ENCODE data around the gene TRIM67.
"Not testable (repeated sequence)": the region's sequence is repeated elsewhere in the genome, so short reads cannot be mapped to it uniquely, and the experiment has no call there.

Gene TRIM67

DNA sequence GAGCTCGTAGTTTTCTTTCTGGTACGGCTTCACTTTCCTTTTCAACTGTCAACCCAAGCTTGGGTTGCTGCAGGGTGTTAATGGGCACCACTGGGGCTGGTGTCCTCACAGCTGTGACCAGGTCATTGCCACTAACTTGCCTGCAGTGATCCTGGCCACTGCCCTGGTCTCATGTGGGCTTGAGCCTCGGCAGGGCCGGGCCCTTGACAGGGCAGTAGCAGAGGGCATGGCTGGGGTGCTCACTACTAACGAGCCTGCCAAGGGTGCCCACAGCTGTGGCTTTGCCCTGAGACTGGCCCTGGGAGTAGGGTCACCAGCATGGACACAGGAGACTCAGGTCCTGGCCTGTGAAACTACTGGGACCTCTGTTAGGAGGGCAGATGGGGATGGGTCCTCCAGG is 47.7 kb downstream of the TRIM67 start:
- no peak for DNase-seq

DNA sequence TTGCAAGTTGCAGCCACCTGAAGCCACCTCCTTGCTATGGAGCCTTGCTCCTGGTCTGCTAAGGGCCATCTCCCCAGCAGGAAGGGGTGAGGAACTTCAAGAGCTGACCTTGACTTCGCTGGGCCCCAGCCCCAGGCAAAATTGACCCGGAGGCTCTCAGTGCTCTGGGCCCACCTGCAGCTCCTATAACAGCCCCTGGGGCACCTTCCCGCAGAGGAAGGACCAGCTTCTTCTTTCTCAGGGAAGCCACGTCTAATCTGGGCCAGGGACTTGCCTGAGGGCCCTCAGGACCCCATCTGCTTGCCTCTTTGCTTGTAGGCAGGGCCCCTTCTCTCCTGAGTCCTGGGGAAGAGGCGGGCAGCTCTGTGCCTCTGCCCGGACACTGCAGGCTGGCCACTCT is 48.3 kb downstream of the TRIM67 start:
- DNase-seq: no peak

DNA sequence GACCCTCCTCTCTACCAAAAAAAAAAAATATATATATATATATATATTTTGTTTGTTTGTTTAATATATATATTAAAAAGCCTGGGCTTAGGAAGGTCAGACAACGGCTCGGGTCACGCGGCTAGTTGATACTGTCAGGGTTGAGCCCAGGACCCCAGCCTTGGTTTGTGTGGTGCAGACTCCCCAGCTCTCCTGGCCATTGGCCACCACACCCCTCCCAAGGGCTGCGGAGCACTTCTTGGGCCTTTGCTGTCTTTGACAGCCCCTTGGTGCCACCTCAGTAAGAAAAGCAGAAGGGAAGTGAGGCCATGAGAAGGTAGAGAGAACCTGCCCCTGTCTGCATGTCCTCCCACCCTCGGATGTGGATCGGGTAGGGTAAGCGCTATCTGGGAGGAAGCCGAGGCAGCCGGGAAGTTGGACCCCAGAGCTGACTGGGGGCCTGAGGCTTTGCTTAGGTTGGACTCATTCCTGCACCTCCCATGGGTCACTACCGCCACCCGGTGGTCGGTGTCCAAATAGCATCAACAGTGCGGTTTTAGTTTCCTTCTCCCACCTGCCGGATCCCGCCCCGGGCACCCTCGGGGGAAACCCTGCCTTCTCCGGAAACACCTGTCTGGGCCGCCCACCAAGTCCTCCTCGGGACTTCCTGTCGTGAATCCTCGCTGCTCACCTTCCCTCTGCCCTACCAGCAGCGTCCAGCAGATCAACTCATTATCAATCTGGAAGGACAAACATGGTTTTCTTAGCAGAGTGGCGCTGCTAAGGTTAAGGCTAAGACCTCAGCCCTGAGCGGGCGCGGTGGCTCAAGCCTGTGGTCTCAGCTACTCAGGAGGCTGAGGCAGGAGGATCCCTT is 49.4 kb downstream of the TRIM67 start:
- peak; percentile 32 to 44 for DNase-seq

DNA sequence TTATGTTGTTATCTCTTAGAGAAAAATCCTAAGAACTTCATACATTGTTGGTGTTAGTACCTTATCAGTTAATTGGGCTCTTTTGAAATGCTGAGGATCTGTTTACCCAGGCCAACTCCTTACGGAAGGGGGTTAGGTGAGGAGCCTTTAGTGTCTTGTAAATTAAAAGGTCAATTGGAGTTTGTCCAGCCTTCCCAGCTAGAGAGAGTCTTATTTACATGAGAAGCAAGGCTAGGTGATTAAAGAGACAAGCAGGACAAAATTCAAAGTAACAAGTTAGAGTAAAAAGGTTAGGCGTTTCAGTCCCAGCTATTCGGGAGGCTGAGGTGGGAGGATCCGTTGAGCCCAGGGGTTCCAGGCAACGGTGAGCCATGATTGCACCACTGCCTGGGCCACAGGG is 50.4 kb downstream of the TRIM67 start:
- not testable (repeated sequence) for DNase-seq

DNA sequence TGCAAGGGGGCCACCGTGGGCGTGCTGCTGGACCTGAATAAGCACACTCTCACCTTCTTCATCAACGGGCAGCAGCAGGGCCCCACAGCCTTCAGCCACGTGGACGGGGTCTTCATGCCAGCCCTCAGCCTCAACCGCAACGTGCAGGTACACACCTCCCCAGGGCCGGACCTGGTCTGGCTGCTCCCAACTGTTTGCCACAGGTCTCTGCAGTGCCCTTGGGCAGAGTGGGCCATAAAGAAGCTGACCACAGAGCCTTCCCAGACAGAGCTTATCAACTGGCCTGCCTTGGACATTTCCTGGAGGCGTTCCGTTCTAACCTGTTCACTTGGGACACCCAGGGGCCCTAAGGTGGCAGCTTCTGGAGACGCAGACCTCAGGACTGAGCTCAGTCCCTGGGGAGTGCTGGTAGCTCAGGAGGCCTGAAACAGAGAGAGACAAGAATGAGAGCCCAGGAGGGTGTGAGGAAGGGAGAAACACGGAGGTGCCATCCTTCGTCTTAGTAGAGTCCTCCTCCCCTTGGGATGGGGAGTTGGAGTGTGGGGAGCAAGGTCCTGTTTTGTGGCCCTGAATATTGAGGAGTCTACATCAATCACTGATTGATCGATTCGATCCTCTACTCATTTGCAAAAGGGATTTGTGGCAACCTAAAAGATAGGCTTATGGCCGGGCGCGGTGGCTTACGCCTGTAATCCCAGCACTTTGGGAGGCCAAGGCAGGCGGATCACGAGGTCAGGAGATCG is 52.1 kb downstream of the TRIM67 start:
- DNase-seq: no peak

DNA sequence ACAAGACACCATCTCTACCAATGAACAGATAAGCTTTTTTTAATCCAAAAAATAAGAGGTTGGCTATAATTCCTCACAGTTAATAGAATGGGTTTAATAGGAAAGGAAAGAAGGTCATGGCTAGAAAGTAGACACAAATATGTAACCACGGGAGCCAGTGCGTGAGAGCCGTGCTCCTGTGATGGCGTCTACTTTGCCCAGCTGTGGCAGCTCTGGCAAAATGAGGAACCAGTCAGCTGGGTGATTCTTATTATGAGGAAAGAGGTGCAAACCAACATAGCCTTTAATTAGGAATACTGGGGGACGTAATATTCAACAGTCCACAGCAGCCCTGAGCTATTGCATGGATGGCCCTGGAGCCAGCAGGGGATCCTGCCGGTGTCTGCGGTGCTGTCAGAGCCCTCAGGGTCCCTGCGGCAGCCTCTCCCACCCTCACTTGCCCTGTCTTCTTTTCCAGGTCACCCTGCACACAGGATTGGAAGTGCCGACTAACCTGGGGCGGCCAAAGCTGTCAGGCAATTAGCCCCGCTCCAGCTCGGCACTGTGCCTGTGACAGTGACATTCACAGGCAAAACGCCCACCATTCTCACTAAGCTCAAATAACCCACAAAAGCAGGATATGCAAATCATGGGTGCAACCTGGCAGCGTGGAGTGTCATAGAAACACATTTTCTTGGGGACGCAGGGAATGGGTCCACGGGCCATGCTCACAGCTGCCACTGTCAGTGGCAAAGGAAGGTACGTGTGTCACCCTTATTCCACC is 53.2 kb downstream of the TRIM67 start:
- no peak for DNase-seq

DNA sequence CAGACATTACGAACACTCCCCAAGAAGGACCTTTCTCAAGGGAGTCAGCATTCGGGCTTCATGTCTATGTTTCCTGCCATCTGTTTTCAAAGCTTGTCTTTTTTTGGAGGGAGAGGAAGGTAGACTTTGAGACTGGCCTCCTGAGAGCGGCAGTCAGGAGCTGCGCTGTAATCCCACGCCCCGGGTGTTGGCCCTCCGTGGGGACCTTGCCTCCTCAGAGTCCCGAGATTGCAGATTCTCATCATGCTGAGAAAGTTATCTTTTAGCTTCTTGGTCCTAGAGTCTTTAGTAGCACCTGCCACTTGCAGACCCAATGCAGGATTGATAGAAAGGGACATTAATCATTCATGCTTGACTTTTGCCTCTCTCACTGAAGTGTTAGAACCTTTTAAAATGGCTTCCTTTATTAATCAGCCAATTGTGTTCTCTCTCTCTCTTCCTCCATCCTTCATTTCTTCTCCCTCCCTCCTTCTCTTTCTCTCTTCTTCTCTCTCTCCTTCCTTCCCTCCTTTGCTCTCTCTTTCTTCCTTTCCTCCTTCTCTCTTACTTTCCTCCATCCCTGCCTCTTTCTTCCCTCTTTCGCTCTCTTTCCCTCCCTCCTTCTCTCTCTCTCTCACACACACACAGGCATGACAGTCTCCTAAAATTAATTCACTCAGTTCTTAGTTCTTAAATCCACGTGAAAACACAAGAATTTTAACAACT is 54.0 kb downstream of the TRIM67 start:
- DNase-seq: no peak

DNA sequence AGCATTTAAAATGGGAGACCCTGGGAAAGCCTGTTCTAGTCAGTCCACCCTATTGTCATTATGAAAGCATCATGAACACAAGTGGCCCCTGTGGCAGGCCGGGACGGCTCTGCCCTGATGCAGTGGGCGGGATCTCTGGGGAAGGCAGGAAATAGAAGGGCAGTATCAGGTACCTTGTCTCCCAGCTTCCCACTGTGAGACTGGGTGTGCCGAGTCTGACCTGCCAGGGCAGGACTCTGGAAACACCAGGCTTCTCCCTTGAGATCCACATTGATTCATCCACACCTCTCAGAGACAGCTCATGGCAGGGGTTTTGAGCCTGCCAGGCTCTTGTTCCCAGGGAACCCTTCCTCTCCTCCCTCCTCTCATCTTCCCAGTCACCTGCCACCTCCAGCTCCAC is 54.6 kb downstream of the TRIM67 start:
- DNase-seq: no peak

DNA sequence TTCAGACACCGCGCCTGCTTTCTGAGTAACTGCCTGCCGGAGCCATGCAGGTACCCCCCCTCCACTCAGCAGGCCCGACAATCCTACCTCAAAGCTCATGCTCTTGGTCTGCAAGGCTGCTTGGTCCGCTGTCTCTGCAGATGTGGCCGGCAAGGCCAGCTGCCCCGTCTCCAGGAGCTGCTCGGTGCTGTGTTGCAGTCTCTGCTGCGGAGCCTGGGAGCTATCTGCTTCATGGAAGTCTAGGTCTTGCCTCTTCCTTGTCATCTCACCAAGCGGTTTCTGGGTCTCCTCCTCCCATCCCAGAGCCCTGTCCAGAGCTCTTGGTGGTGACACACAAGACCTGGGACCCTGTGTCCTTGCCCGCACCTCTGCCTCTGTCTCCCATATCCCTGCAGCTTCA is 55.2 kb downstream of the TRIM67 start:
- DNase-seq: no peak

DNA sequence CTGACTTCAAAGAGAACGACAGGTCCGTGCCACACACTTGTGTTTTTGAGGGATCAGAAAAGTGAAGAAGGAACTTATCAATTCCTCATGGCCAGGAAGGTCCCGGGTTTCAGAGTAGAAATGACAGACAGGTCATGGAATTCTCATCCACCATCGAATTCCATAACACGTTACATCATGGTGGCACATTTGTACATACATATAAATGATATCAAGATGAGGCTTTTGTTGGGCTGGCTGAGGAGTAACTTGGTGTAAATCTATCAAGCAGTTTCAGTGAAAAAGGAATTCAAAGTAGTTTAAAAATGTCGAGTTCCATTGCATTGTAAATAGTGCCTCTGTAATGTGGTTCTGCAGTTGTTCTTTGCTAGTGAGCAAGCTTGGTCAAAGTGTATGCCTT is 56.2 kb downstream of the TRIM67 start:
- DNase-seq: no peak

DNA sequence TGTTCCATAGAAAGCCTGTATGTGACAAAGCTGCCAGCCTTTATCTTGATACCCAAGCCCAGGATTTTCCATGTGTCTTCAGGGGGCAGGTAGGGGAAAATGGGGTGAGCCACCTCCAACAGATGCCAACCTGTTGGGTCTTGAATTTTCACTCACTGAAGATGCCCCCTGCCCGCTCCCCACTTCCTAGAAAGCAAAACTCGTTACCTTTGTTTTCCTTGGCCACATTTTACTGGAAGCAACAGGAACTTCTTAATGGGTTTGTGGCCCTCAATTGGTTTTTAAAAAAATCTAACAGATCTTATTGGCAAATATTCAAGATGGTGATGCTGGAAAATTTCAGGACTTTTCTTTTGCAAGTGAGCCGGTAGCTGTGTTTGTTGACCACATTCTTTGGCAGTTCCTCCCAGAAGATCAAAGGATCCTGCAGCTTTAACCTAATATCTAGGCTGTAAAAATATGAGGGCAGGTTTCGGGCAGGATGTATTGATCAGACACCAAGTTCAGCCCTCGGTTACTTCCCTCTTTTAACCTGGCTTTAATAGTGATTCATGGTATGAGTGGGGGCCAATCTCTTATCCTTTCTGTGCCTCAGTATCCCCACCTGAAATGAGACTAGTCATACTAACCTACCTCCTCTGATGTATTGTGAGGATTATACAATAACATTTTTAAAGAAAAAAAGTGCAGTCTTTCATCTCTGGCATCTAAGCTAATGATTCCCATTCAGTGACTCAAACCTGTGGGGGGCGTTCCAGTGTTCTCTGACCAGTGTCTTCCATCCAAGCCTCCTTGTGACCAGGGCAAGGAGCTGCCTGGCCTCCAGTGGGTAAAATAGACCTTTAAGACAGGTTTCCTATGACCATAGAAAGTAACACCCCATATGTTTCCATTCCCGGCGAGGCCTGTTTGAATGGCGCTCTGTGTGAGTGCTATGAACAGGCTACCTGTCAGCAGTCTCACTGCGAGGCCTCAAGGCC is 57.9 kb downstream of the TRIM67 start:
- no peak for DNase-seq

DNA sequence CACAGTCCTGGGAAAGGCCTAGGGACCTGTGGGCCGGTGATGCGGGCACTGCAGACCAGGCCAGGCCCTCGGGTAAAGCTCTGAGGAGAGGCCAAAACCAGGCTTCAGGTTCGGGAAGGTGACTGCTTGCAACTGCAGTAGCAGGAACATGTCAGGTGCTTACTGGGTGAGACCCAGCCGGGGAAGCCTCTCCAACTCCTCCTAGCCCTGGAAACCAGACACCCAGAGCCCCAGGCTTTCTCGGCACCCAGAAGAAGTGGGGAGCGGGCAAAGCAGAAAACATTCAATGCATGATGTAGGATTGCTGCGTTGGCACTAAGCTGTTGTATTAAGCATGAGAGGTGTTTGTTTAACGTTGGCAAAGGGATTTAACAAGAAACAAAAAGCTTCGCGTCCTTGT is 58.9 kb downstream of the TRIM67 start:
- DNase-seq: no peak

DNA sequence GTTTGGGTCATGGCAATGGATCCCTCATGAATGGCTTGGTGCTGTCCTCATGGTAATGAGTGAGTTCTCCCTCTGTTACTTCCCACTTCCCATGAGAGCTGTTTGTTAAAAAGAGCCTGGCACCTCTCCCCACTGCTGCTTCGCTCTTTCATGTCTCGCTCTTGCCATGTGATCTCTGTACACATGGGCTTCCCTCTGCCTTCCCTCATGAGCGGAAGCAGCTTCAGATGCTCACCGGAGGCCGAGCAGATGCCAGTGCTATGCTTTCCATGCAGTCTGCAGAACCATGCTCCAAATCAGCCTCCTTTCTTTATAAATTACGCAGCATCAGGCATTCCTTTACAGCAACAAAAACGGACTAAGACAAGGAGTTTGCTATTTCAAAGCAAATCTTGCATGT is 64.3 kb downstream of the TRIM67 start:
- no peak for DNase-seq

DNA sequence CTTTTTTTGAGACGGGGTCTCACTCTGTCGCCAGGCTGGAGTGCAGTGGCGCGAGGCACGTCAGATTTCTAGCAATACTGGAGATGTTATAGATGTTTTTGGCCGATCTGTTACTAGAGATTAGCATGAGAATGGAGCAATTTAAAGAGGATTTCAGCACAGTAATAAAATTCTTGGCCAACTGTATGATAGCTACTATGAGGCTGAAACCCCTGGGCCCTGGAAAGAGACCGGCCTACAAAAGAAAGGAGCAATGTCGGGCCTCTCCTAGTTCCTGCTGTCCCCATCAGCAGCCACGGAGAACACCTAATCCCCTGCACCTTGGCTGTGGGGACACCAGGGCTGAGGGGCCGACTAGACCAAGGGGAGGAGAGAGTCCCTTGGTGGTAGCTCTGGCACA is 69.7 kb downstream of the TRIM67 start:
- DNase-seq: no peak

DNA sequence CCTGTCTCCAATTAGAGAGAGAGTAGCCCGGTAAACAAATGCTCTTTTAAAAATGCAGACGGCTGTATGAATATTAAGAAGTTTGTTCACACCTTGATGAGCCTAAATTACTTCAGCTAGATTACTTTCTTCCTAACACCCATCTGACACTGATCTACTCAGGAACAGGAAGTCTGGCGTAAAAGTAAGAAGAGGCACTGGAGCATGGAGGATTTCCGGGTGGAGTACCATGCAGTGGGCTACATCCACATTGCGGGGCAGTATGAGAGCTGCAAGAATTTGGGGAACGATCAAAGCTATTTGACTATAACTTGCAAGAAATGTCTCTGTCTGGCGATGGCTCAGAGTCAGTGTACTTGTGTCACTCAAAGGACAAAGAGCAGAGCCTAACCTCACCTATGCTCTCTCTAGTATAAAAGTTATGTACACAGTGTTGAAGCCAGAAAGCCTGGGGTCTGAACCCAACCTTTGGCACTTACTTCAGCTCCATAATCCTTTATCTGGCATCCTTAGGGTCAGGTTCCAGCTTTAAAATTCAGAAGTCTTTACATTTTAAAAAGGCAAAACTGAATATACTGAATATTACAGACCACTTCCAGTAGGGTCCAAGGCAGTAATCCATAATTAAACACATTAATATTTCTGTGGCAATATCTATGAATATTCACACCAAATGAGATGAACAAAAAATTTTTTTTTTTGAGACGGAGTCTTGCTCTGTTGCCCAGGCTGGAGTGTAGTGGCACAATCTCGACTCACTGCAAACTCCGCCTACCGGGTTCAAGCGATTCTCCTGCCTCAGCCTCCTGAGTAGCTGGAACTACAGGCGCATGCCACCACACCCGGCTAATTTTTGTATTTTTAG is 71.2 kb downstream of the TRIM67 start:
- no peak for DNase-seq

DNA sequence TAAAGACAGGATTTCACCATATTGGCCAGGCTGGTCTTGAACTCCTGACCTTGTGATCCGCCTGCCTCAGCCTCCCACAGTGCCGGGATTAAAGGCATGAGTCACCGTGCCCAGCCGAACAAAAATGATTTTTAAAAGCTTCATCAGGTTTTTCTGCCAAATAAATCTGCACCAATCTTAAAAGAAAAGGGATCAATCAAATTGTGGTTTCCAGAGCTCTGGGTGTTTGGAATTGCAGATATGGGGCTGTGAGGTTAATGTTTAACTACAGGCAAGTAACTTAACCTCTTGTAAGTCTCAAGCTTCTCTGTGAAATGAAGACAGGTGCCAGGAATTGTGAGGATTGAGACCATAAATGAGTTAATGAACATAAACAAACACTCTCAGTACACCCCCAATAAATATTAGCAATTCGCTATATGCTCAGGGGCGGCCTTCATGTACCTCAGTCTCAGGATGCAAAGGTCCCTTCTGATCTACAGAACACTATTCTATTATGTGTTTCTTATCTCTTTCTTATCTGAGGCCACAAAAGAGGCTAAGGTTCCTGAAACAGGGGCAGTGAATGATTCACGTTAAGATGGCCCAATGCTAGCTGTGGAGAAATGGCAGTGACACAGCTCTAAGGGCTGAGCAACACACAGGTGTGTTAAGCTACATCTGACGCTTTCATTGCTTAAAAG is 72.0 kb downstream of the TRIM67 start:
- no peak for DNase-seq

DNA sequence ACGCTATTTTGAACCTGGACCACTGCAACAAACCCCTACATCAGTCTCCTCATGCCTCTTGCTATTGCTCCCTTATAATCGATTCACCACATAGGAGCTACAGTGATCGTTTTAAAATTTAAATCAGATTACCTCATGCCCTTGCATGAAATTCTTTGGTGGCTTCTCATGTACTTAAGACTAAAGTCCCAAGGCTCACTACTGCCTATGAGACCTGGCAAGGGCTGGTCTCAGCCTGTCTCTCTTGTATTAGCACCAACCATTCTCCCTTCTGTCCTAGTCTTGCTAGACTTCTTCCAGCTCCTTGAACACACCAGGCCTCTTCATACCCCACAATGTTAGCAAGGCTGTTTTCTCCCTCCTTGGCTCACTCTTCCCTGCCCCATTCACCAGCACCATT is 72.6 kb downstream of the TRIM67 start:
- DNase-seq: no peak

DNA sequence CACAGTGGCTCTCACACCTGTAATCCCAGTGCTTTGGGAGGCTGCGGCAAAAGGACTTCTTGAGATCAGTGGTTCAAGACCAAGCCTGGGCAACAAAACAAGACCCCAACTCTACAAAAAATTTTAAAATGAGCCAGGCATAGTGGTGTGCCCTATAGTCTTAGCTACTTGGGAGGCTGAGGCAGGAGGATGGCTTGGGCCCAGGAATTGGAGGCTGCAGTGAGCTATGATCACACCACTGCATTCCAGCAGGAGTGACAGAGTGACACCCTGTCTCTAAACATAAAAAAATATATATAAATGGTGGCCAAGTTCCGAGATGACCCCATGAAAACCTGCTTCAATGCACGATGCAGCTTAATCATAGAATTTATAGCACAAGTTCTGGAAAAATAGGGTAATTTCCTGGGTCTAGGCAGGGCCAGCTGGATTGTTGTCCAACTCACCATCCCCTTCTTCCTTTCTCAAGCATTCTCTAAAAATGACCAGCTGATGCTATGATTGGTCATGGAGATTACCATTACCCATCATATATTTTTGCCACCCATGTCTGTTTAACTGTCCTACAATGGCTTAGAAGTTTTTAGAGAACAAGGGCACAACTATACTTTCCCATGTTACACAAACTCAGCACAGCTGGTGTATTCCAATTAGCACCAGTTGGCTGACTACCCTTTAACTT is 73.8 kb downstream of the TRIM67 start:
- no peak for DNase-seq

DNA sequence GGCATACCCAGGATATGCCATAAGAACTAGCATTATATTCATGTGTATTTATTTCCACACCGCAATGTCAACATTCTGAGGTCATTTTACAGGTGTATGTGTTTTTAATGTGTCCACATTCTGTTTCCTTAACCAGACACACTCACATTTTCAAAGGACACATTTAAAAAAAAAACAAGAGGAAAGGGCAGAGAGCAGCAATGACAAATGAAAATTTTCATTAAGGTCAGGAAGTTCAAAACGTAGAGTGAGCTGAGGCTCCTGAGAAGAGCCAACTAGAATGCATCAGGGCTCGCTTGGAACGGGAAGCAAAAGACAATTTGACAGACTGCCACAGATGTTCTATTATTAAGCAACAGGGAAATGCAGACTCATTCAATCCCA is 74.3 kb downstream of the TRIM67 start:
- no peak for DNase-seq

DNA sequence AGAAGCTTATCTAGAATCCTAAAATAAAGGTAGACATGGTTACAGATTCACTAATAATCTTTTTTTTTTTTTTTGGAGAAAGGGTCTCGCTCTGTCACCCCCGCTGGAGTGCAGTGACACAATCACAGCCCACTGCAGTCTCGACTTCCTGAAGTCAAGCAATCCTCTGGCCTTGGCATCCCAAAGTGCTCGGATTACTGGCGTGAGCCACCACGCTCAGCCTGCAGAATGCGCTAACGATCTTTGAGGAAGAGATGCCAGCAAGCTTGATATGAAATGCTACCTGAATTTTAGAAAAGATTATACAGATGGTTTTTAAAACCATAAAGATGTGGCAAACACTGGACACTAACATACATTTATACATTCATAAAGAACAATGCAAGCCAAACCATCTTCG is 75.1 kb downstream of the TRIM67 start:
- no peak for DNase-seq

Measured in AML-193 (cell line).